GM12878 (cell line): Measurements from ENCODE around the gene ENG.

ENCODE experiments used
- ATF3 ChIP-seq: IDR thresholded peaks from 2 replicates; pipeline ENCODE4 v1.6.1; 2011; ENCODE audit warnings: low read depth, mild to moderate bottlenecking, low read length, moderate library complexity, borderline replicate concordance; ENCODE audit errors: extremely low read depth
- CTCF ChIP-seq, 3 experiments: IDR thresholded peaks in 2 of 3; conservative IDR thresholded peaks in 1 of 3; 2 replicates each; pipeline ENCODE4 v1.5.1; 2011; ENCODE audit warnings: low read depth in 3 of 3, low read length in 3 of 3, mild to moderate bottlenecking in 3 of 3, control low read depth in 2 of 3, moderate library complexity in 2 of 3, inconsistent platforms in 1 of 3, mixed read lengths in 1 of 3; ENCODE audit not compliant: control insufficient read depth in 2 of 3, insufficient read depth in 1 of 3; ENCODE audit errors: extremely low read depth in 1 of 3
- ESRRA ChIP-seq: IDR thresholded peaks from 2 replicates; pipeline ENCODE4 v1.6.1; 2012; ENCODE audit warnings: mild to moderate bottlenecking, low read length, improper control_type of control experiment
- RCOR1 ChIP-seq: conservative IDR thresholded peaks from 2 replicates; pipeline ENCODE4 v1.6.1; 2012; ENCODE audit warnings: low read depth, low read length, improper control_type of control experiment
- SIN3A ChIP-seq: IDR thresholded peaks from 2 replicates; pipeline ENCODE4 v1.6.1; 2012; ENCODE audit warnings: low read depth, low read length, improper control_type of control experiment
- TF ChIP-seq, protein P1 (sequence below): fragments of 450-650 bp; IDR thresholded peaks from 2 replicates; pipeline ENCODE4 v1.6.1; 2017; ENCODE audit warnings: mild to moderate bottlenecking

DNA sequence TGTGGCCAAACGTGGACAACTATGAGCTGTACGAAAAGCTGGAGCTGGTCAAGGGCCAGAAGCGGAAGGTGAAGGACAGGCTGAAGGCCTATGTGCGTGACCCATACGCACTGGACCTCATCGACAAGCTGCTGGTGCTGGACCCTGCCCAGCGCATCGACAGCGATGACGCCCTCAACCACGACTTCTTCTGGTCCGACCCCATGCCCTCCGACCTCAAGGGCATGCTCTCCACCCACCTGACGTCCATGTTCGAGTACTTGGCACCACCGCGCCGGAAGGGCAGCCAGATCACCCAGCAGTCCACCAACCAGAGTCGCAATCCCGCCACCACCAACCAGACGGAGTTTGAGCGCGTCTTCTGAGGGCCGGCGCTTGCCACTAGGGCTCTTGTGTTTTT, 65.3 kb downstream of the ENG start:
- TF ChIP-seq RCOR1 (no peak), ATF3 (no peak), CTCF (IDR thresholded peaks at IDR 0.05 in 2 of 3, conservative IDR thresholded peaks at IDR 0.05 in 1 of 3; ENCODE audit: control insufficient read depth in 2 of 3, extremely low read depth in 1 of 3, insufficient read depth in 1 of 3, low read depth in 3 of 3, low read length in 3 of 3) (no peak), SIN3A (no peak), ESRRA (no peak)
- TF ChIP-seq, protein P1, sequence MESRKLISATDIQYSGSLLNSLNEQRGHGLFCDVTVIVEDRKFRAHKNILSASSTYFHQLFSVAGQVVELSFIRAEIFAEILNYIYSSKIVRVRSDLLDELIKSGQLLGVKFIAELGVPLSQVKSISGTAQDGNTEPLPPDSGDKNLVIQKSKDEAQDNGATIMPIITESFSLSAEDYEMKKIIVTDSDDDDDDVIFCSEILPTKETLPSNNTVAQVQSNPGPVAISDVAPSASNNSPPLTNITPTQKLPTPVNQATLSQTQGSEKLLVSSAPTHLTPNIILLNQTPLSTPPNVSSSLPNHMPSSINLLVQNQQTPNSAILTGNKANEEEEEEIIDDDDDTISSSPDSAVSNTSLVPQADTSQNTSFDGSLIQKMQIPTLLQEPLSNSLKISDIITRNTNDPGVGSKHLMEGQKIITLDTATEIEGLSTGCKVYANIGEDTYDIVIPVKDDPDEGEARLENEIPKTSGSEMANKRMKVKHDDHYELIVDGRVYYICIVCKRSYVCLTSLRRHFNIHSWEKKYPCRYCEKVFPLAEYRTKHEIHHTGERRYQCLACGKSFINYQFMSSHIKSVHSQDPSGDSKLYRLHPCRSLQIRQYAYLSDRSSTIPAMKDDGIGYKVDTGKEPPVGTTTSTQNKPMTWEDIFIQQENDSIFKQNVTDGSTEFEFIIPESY: no peak
